NOMO-1 treated with dmso at 0.1 percent for 144 hours (cell line): Measurements from ENCODE around the gene FZD1.

Source experiments
- DNase-seq: peaks from one replicate; lab custom pipeline; 2025; ENCODE audit not compliant: unreplicated experiment; lab: John Stamatoyannopoulos, UW

Gene FZD1

DNA sequence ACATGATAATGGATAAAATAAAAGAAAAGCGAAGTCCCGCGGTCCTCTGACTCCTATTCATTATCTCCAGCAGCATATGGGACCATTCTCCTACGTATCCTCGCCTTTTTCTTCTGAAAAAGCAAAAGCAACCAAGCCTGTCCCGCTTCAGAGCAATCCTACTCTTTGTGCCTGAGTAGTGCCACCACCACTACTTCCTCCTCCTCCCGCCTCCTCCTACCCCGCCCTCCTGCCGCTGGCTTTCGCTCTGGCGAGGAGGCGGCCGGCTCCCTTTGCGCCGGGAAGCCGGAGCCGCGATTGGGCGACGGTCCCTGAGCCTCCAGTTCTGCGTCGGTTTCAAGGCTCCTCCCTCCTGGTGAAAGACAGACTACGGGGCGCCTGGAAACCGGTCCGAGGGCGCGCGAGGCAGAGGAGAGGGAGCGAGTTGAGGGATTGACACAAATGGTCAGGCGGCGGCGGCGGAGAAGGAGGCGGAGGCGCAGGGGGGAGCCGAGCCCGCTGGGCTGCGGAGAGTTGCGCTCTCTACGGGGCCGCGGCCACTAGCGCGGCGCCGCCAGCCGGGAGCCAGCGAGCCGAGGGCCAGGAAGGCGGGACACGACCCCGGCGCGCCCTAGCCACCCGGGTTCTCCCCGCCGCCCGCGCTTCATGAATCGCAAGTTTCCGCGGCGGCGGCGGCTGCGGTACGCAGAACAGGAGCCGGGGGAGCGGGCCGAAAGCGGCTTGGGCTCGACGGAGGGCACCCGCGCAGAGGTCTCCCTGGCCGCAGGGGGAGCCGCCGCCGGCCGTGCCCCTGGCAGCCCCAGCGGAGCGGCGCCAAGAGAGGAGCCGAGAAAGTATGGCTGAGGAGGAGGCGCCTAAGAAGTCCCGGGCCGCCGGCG is at the start of gene FZD1:
FZD1 (plus strand) TSS at position 388 of the 878 bp plus-strand sequence; CDS start at position 836, 448 bp downstream.
- DNase-seq, result peak; percentile 100

GRCh38 chr7:91226411-91226810 is 37.8 kb upstream of the FZD1 start:
- DNase-seq, result no peak

GRCh38 chr7:91228327-91228726 is 35.9 kb upstream of the FZD1 start:
- DNase-seq, result no peak

- DNase-seq, result no peak
Observed at GRCh38 chr7:91228927-91229558, 35.2 kb upstream of the FZD1 start.

GRCh38 chr7:91230100-91230499 is 34.1 kb upstream of the FZD1 start:
- DNase-seq, result no peak

DNA sequence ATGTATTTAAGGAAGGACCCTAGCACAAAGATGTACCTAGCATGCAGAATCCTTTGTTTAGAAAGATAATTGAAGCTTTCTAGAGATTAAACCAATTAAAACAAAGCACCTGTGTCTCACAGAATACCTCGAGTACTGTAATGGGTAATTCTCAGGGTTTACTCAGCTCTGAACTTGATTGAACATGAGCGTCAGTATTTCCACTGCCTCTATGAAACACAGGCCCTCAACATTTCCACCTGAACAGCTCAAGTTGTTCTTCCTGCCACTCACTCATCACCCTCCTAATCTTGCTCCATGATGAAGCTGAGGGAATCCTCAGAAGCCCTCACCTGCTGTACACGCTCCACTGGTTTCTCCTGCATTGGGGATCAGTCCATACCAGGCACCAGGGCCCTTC is 33.7 kb upstream of the FZD1 start:
- no peak for DNase-seq

DNA sequence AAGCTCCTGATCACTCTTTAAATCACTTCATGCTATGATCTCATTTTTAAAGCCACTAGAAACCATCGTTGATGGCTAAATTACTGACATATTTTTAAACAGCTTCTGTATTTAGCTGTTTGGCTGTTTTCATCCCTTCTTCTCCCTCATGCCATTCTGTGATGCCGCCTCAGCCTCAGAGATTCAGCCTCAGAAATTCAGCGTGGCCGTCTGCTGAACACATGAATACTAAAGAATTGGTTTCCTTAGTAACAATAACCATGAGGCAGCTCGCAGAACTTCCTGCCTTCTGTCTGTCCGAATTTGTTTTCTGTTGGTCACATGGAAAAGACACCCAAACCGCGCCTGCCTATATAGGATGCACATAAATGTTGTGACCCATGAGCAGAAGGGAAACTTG is 31.0 kb upstream of the FZD1 start:
- no peak for DNase-seq

DNA sequence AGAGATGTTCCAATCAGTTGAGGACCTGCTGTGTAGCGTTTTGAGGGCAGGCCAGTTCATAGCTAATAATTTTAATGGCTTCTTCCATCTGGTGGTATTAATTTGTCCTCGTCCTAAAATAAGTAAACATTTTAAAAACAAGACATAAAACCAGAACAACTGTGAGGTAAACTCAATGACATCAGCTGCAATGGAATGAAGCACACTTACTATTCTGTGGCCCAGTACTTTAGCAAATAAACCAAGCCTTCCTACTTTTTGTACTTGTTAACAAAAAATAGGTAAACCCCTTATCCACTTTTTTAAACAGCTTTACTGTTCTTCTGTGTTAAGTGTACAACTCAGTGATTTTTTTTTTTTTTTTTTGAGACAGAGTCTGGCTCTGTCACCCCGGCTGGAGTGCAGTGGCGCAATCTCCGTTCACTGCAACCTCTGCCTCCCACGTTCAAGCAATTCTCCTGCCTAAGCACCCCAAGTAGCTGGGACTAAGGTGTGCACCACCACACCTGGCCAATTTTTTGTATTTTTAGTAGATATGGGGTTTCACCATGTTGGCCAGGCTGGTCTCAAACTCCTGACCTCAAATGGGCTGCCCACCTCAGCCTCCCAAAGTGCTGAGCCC is 28.9 kb upstream of the FZD1 start:
- no peak for DNase-seq

- peak; percentile 29 for DNase-seq
Observed at GRCh38 chr7:91239171-91239604, 25.0 kb upstream of the FZD1 start.

- DNase-seq, result no peak
Observed at GRCh38 chr7:91239772-91240171, 24.5 kb upstream of the FZD1 start.

DNA sequence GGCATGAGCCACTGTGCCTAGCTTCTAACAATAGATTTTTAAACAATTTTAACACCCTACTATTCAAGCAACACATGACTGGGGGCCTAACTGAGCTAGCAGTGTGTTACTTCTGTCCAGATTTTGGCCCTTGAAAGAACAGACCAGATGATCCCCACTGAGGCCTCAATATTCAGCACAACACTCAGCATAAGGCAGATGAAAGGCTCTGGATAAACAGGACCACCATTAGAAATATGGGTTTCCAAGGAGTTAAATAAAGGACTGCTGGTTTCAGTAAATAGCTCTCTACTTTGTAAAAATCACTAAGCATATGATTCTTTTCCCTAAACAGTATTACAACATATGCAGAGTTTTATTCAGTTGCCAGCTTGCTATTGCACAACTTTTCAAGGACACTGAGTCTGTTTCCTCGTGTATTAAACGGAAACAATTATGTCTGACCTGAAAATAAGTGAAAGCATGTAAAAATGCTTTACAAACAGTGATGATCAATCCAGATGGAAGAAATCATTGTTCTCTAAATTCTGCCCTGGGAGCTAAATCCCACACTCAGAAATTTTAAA is 23.8 kb upstream of the FZD1 start:
- DNase-seq, result peak; percentile 60

- DNase-seq, result peak; percentile 57
Observed at GRCh38 chr7:91242097-91242844, 22.0 kb upstream of the FZD1 start.

DNA sequence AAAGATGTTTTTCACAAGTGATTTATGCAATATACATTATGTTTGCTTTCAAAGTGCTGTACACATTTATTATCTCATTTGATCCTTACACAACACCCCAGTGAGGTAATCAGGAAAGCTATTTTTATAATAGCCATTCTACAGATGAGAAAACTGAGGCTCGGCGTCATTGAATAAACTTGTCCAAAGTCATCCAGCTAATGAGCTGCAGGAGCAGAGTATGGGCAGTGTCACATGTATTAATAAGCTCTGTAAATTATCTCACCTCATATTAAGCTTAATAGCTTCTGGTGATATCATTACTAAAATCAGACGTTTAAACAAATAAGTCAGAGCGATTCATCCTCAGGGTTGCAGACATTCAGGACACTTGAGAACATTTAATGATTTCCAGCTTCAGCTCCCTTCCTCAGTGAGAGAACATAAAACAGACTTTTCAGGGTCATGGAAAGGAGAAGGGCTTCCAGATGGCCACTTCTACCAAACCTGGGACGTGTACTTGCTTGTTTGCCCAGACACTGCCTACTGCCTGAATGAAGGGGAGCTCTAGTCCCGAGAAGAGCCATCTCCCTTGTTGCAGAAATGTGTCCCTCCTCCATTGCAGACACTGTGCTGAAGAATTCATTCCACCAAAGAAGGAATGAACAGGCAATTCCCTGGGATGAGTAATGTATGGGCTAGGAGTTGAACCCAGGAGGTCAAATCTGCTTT is 20.5 kb upstream of the FZD1 start:
- no peak for DNase-seq

GRCh38 chr7:91247500-91247899 is 16.7 kb upstream of the FZD1 start:
- no peak for DNase-seq

DNA sequence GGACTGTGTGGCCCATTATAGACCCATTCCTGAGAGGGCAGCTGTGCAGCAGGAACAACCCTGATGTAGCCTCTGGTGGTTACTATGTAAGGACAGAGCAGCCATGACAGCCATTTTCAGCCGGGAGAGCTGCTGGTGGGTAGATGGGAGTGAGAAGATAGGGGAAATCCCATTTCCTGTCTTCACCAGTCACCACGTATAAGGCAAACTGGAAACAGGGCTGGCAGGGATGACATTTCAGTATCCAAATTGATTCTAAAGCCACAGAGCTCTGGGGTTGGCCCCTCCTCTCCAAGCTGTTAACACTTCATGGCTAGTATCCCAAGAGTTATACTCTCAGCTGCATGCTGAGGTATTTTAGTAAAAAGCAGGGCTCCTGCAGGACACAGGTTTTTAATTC is 15.2 kb upstream of the FZD1 start:
- DNase-seq, result no peak

GRCh38 chr7:91249506-91250233 is 14.6 kb upstream of the FZD1 start:
- no peak for DNase-seq

- DNase-seq, result no peak
Observed at GRCh38 chr7:91250706-91251105, 13.5 kb upstream of the FZD1 start.

DNA sequence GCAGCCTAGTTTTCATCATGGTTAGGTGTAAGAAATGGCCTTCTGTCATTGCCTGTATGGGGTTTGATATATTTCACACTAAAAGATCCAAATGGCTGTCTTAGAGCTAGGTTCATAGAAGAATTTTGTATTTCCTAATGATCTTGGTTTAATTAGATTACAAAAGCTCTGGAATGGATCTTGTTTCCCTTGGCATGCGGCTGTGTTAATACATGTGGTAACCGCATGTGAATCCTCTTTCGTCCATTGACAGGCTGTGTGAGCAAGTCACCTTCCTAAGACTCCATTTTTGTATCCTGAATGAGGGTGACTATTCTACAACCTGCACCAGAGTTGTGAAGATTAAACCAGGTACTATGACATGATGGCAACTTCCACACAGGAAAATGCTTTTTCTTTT is 12.4 kb upstream of the FZD1 start:
- no peak for DNase-seq

GRCh38 chr7:91263384-91264045 is 718 bp upstream of the FZD1 start:
- DNase-seq, result peak; percentile 49
